ENCODE data around the gene GAS2L3.
"Not testable (repeated sequence)": the region's sequence is repeated elsewhere in the genome, so short reads cannot be mapped to it uniquely, and the experiment has no call there.

Gene GAS2L3

GRCh38 chr12:100557357-100557756, 16.1 kb upstream of the GAS2L3 start:
- Histone ChIP-seq H3K9ac (ENCODE audit: low read length) (no peak overlapping the region), H3K4me2 (ENCODE audit: low read depth, low read length, poor library complexity, severe bottlenecking) (no peak overlapping the region), H3K9me2 (replicated peaks; ENCODE audit: insufficient read depth, low read length) (no peaks in the 10 kb centered on the region), H3K4me3 (ENCODE audit: insufficient read depth, low read length, poor library complexity, severe bottlenecking) (no peak overlapping the region), H3F3A (ENCODE audit: insufficient read depth) (no peaks in the 10 kb centered on the region), H4K20me1 (ENCODE audit: low read depth, low read length) (no peaks in the 10 kb centered on the region), H3K36me3 (ENCODE audit: low read length) (no peaks in the 10 kb centered on the region), H3K79me2 (ENCODE audit: insufficient read depth, low read length) (no peaks in the 10 kb centered on the region), H3K27me3 (ENCODE audit: low read length) (no peaks in the 10 kb centered on the region), H3K9me3 (ENCODE audit: insufficient read depth, low read length) (no peaks in the 10 kb centered on the region), H2AFZ (ENCODE audit: low read depth, low read length, severe bottlenecking) (no peak overlapping the region), H3K27ac (ENCODE audit: low read depth, low read length) (no peak overlapping the region)
- TF ChIP-seq CTCF (IDR thresholded peaks at IDR 0.05; ENCODE audit: insufficient read depth, low read length, poor library complexity, severe bottlenecking): no peak
- no peak for TF ChIP-seq EZH2phosphoT487 (conservative IDR thresholded peaks at IDR 0.05; ENCODE audit: low read length)

- H3K79me2 ChIP-seq (ENCODE audit: insufficient read depth, low read length); H3K9me3 ChIP-seq (ENCODE audit: insufficient read depth, low read length); H3K9me2 ChIP-seq (replicated peaks; ENCODE audit: insufficient read depth, low read length); H4K20me1 ChIP-seq (ENCODE audit: low read depth, low read length); H3K9ac ChIP-seq (ENCODE audit: low read length); H3K36me3 ChIP-seq (ENCODE audit: low read length); H3K4me2 ChIP-seq (ENCODE audit: low read depth, low read length, poor library complexity, severe bottlenecking); H3K27ac ChIP-seq (ENCODE audit: low read depth, low read length); H3K4me3 ChIP-seq (ENCODE audit: insufficient read depth, low read length, poor library complexity, severe bottlenecking); H3K27me3 ChIP-seq (ENCODE audit: low read length); H2AFZ ChIP-seq (ENCODE audit: low read depth, low read length, severe bottlenecking); H3F3A ChIP-seq (ENCODE audit: insufficient read depth): not testable (repeated sequence)
Observed at GRCh38 chr12:100559261-100559660, 14.2 kb upstream of the GAS2L3 start.

- H3K9ac ChIP-seq (ENCODE audit: low read length): no peak overlapping the region
- H3K4me2 ChIP-seq (ENCODE audit: low read depth, low read length, poor library complexity, severe bottlenecking): no peak overlapping the region
- H3F3A ChIP-seq (ENCODE audit: insufficient read depth): no peaks in the 10 kb centered on the region
- TF ChIP-seq EZH2phosphoT487 (conservative IDR thresholded peaks at IDR 0.05; ENCODE audit: low read length) (no peak), CTCF (IDR thresholded peaks at IDR 0.05; ENCODE audit: insufficient read depth, low read length, poor library complexity, severe bottlenecking) (no peak)
- H3K79me2 ChIP-seq (ENCODE audit: insufficient read depth, low read length): no peaks in the 10 kb centered on the region
- H4K20me1 ChIP-seq (ENCODE audit: low read depth, low read length): no peaks in the 10 kb centered on the region
- no peaks in the 10 kb centered on the region for H3K36me3 ChIP-seq (ENCODE audit: low read length)
- H3K4me3 ChIP-seq (ENCODE audit: insufficient read depth, low read length, poor library complexity, severe bottlenecking): no peak overlapping the region
- no peak overlapping the region for H2AFZ ChIP-seq (ENCODE audit: low read depth, low read length, severe bottlenecking)
- H3K9me3 ChIP-seq (ENCODE audit: insufficient read depth, low read length): no peaks in the 10 kb centered on the region
- no peaks in the 10 kb centered on the region for H3K27me3 ChIP-seq (ENCODE audit: low read length)
- H3K27ac ChIP-seq (ENCODE audit: low read depth, low read length): no peak overlapping the region
- no peaks in the 10 kb centered on the region for H3K9me2 ChIP-seq (replicated peaks; ENCODE audit: insufficient read depth, low read length)
Observed at GRCh38 chr12:100564090-100564489, 9.4 kb upstream of the GAS2L3 start.

GRCh38 chr12:100564905-100565467, 8.5 kb upstream of the GAS2L3 start:
- no peaks in the 10 kb centered on the region for H3K9me2 ChIP-seq (replicated peaks; ENCODE audit: insufficient read depth, low read length)
- no peak overlapping the region for H3K27ac ChIP-seq (ENCODE audit: low read depth, low read length)
- TF ChIP-seq CTCF (IDR thresholded peaks at IDR 0.05; ENCODE audit: insufficient read depth, low read length, poor library complexity, severe bottlenecking) (no peak), EZH2phosphoT487 (conservative IDR thresholded peaks at IDR 0.05; ENCODE audit: low read length) (no peak)
- no peaks in the 10 kb centered on the region for H3K27me3 ChIP-seq (ENCODE audit: low read length)
- H3K36me3 ChIP-seq (ENCODE audit: low read length): no peaks in the 10 kb centered on the region
- H3K79me2 ChIP-seq (ENCODE audit: insufficient read depth, low read length): no peaks in the 10 kb centered on the region
- no peak overlapping the region for H2AFZ ChIP-seq (ENCODE audit: low read depth, low read length, severe bottlenecking)
- no peaks in the 10 kb centered on the region for H3K9me3 ChIP-seq (ENCODE audit: insufficient read depth, low read length)
- no peak overlapping the region for H3K4me3 ChIP-seq (ENCODE audit: insufficient read depth, low read length, poor library complexity, severe bottlenecking)
- H4K20me1 ChIP-seq (ENCODE audit: low read depth, low read length): no peaks in the 10 kb centered on the region
- no peak overlapping the region for H3K4me2 ChIP-seq (ENCODE audit: low read depth, low read length, poor library complexity, severe bottlenecking)
- no peak overlapping the region for H3K9ac ChIP-seq (ENCODE audit: low read length)
- H3F3A ChIP-seq (ENCODE audit: insufficient read depth): no peaks in the 10 kb centered on the region
